ENCODE results near the gene TMEM106A.
"Not testable (repeated sequence)": the region's sequence is repeated elsewhere in the genome, so short reads cannot be mapped to it uniquely, and the experiment has no call there.

TMEM106A gene

DNA sequence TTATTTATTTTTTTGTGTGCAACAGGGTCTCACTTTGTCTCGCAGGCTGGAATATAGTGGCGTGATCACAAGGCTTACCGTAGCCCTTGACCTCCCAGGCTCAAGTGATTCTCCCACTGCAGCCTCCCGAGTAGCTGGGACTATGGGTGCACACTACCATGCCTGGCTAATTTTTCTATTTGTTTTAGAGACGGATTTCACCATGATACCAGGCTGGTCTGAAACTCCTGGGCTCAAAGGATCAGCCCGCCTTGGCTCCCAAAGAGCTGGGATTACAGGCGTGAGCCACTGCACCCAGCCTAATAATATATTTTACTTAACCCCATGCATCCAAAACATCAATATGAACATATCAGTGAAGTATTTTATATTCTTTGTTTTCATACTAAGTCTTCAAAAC is 14.7 kb downstream of the TMEM106A start:
- H3K4me3 ChIP-seq: no peak overlapping the region
- H3K27ac ChIP-seq: no peak overlapping the region
- H4K20me1 ChIP-seq: 0 out of 2 replicates have a peak, but pooled peaks cover 4% of the 10 kb centered on the region
- peaks cover 3% of the 10 kb centered on the region; the same call in 1 of the 2 replicates for H3K27me3 ChIP-seq
- no peak overlapping the region for H3K4me2 ChIP-seq
- no peaks in the 10 kb centered on the region for H3K9me3 ChIP-seq
- no peak overlapping the region for H3K9ac ChIP-seq
- H3K36me3 ChIP-seq: peaks cover 15% of the 10 kb centered on the region; the same call in 1 of the 2 replicates
- H3K4me1 ChIP-seq: peaks cover 22% of the 10 kb centered on the region
- TF ChIP-seq Cebpa-rat (IDR thresholded peaks at IDR 0.05): no peak

DNA sequence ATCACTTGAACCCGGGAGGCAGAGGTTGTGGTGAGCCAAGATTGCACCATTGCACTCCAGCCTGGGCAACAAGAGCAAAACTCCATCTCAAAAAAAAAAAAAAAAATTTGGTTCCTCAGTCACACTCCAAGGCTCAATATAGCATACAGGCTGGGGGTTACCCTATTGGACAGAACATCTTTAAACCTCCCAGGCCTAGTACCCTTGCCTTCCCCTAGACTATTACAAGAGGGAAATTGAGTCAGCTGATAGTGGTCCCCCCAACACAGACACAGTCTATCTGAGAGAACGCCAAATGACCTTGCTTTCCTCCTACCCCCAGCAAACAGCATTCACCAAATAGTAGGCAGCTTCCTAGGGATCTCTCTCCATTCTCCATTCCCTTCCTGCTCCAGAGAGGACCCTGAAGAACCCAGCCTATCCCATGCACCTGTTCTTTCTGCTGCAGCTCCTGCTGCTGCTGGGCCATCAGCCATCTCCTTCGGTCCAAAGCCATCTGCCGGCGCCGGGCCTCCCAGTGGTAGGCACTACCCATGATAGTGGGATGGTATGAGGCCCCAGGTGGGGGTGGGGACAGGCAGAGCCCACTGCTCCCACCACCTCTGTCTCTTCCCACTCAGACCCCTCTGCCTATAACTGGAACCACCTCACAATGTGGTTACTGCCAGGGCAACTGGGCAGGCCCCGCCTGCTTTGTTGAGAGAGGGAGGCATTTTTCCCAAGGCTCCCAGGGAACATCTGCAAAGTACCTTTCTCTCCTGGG is 16.5 kb downstream of the TMEM106A start, which contains the start of gene CCDC200:
Gene CCDC200 (minus strand): TSS at position 604 of the 763 bp plus-strand sequence. CDS start 69 bp downstream, at position 535.
- H3K4me3 ChIP-seq, H3K4me2 ChIP-seq, H3K9me3 ChIP-seq, H4K20me1 ChIP-seq, H3K27ac ChIP-seq, H3K27me3 ChIP-seq, H3K9ac ChIP-seq: not testable (repeated sequence)
- peaks cover 15% of the 10 kb centered on the region; the same call in 1 of the 2 replicates for H3K36me3 ChIP-seq
- peaks cover 17% of the 10 kb centered on the region for H3K4me1 ChIP-seq

DNA sequence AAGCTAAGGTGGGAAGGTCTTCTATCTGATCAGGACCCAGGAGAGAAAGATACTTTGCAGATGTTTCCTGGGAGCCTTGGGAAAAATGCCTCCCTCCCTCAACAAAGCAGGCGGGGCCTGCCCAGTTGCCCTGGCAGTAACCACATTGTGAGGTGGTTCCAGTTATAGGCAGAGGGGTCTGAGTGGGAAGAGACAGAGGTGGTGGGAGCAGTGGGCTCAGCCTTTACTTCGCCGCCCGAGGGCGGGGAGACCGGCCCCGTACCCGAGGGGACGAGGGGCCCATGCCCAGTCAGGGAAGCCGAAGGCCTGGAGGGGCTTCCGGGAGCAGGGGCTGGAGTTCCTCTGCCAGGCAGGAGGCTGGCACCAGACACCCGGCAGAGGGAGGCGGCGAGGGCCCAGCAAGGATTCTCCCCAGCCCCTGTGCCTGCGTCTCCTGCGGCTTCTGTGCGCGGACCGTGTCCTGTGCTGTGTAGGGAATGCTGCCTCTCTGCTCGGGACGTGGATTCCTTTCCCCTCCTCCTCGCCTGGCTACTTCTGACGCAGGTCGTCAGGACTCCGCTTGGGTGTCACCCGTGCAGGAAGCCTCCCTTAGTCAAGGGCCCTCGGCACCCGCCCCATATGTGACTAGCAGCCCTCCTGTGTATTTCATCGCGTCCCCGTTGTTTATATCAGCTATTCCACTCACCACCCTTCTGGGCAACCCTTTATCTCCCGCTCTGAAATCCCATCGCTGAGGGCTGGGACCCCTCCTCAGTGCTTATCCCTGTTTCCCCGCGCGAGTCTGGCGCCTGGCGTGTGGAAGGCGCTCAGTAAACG is 19.7 kb downstream of the TMEM106A start:
- H3K9me3 ChIP-seq, H3K27me3 ChIP-seq, H3K36me3 ChIP-seq, H3K4me3 ChIP-seq, H3K27ac ChIP-seq, H4K20me1 ChIP-seq, H3K9ac ChIP-seq, H3K4me1 ChIP-seq: not testable (repeated sequence)
- H3K4me2 ChIP-seq: peak overlapping the region; percentile 42; the same call in 1 of the 2 replicates

DNA sequence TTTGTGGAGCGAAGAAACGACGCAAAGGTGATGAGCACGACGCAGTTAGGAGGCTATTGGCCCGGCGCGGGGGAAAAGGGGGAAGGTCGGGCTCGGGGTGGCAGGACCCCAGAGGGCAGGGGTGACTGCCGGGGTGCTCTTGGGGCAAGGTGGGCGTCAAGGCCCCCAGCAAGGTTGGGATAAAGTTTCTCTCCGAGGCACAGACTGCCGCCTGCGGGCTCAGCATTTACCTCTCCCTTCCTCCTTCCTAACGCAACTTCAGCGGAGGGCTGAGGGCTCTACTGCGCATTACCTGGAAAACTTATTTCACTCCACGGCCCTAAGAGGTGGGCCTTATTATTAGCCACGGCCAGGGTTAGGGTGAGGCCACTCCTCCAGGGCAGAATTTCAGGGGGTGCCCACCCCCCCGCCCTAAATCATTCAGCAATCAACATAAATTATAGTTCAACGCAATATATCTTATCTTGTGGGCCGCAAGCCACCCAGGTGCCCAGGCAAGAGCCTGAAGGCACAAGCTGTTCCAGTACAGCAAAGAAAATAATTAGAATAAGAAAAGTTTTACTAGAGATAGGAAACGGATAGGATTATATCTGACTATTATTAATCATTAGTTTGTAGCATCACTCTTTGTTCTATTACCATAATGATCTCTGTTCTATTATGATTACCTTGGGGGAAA is 20.5 kb downstream of the TMEM106A start:
- not testable (repeated sequence) for H3K27me3 ChIP-seq, H4K20me1 ChIP-seq, H3K4me3 ChIP-seq, H3K9me3 ChIP-seq, H3K4me1 ChIP-seq, H3K27ac ChIP-seq, H3K9ac ChIP-seq, H3K36me3 ChIP-seq
- H3K4me2 ChIP-seq: peak overlapping the region; percentile 60; the same call in 1 of the 2 replicates

DNA sequence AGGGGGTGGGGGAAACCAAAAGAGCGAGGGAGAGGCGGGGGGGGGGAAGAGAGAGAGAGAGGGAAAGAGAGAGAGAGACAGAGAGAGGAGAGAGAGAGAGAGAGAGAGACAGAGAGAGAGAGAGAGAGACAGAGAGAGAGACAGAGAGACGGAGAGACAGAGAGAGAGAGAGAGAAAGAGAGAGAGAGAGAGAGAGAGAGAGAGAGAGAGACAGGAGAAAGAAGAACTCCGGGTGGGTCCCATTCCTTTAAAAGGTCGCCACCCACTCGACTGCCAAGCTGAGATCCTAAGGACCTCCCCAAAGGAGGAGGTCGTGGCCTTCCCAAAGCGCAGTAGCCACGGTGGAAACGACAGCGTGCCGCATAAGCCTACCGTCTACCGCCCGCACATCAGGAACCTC is 21.6 kb downstream of the TMEM106A start:
- not testable (repeated sequence) for H3K4me3 ChIP-seq

DNA sequence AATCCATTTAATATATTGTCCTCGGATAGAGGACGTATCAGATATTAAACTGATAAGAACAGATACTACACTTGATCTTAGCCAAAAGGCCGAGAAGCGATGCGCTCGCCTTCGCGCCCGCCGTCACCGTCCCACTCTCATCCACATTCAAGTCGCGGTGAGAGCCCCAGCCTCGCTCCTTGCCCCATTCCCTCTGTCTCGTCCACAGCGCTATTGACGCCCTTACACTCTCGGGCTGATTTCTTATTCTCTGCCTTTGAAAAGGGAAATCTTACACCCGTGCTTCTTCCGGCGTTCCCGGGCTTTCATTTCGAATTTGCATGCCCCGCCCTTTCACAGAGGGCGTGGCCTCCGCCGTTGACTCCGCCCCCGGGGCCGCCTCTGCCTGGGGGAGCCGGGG is 22.2 kb downstream of the TMEM106A start, which contains the start of gene RNU2-1:
Gene RNU2-1 (minus strand): TSS at position 101 of the 400 bp plus-strand sequence.
- not testable (repeated sequence) for H3K9me3 ChIP-seq, H3K4me1 ChIP-seq, H3K4me3 ChIP-seq, H3K27ac ChIP-seq, H3K36me3 ChIP-seq, H3K27me3 ChIP-seq, H3K9ac ChIP-seq, H3K4me2 ChIP-seq, H4K20me1 ChIP-seq

More for the DNA sequence above, 21.6 kb downstream of the TMEM106A start:
- not testable (repeated sequence) for H4K20me1 ChIP-seq, H3K4me2 ChIP-seq, H3K36me3 ChIP-seq, H3K9me3 ChIP-seq, H3K27me3 ChIP-seq, H3K9ac ChIP-seq, H3K27ac ChIP-seq, H3K4me1 ChIP-seq

DNA sequence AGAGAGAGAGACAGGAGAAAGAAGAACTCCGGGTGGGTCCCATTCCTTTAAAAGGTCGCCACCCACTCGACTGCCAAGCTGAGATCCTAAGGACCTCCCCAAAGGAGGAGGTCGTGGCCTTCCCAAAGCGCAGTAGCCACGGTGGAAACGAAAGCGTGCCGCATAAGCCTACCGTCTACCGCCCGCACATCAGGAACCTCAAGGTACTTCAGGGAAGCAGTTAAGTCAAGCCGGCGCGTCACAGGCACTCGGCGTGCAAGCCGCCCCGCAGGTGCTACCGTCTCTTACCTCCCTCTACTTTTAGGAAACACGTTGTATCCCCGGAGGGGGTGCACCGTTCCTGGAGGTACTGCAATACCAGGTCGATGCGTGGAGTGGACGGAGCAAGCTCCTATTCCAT is 27.9 kb downstream of the TMEM106A start:
- not testable (repeated sequence) for H3K27me3 ChIP-seq, H3K4me2 ChIP-seq, H3K36me3 ChIP-seq, H3K27ac ChIP-seq, H4K20me1 ChIP-seq, H3K4me1 ChIP-seq, H3K9me3 ChIP-seq, H3K9ac ChIP-seq, H3K4me3 ChIP-seq

DNA sequence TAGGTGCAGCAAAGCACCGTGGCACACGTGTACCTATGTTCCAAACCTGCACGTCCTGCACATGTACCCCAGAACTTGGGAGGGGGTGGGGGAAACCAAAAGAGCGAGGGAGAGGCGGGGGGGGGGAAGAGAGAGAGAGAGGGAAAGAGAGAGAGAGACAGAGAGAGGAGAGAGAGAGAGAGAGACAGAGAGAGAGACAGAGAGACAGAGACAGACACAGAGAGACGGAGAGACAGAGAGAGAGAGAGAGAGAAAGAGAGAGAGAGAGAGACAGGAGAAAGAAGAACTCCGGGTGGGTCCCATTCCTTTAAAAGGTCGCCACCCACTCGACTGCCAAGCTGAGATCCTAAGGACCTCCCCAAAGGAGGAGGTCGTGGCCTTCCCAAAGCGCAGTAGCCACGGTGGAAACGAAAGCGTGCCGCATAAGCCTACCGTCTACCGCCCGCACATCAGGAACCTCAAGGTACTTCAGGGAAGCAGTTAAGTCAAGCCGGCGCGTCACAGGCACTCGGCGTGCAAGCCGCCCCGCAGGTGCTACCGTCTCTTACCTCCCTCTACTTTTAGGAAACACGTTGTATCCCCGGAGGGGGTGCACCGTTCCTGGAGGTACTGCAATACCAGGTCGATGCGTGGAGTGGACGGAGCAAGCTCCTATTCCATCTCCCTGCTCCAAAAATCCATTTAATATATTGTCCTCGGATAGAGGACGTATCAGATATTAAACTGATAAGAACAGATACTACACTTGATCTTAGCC is 29.1 kb downstream of the TMEM106A start:
- not testable (repeated sequence) for H3K9me3 ChIP-seq, H3K4me1 ChIP-seq, H4K20me1 ChIP-seq, H3K4me2 ChIP-seq, H3K27ac ChIP-seq, H3K27me3 ChIP-seq, H3K9ac ChIP-seq, H3K36me3 ChIP-seq, H3K4me3 ChIP-seq

DNA sequence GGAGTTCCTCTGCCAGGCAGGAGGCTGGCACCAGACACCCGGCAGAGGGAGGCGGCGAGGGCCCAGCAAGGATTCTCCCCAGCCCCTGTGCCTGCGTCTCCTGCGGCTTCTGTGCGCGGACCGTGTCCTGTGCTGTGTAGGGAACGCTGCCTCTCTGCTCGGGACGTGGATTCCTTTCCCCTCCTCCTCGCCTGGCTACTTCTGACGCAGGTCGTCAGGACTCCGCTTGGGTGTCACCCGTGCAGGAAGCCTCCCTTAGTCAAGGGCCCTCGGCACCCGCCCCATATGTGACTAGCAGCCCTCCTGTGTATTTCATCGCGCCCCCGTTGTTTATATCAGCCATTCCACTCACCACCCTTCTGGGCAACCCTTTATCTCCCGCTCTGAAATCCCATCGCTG is 34.8 kb downstream of the TMEM106A start:
- not testable (repeated sequence) for H3K36me3 ChIP-seq, H3K9ac ChIP-seq, H4K20me1 ChIP-seq, H3K4me1 ChIP-seq, H3K27me3 ChIP-seq, H3K4me2 ChIP-seq, H3K9me3 ChIP-seq, H3K27ac ChIP-seq, H3K4me3 ChIP-seq

All from BLaER1 (cell line).